HepG2 (cell line): ENCODE measurements around the gene ASTN2. TPM values are rescaled to one million over a fixed set of nuclear protein-coding genes. Genes with fewer than 3 reads are reported as not detected.

Experiments used
- ATAC-seq: fragments of 200-7000 bp; cut with Tn5 transposase; 3 replicates; pipeline ENCODE4 v1.9.1; 2020; ENCODE audit warnings: mild to moderate bottlenecking, moderate library complexity
- BruUV-seq: library from RNA; stranded (reverse); fragments of 400-500 nt; replicated peaks from 2 replicates; lab custom pipeline; 2021; lab: Mats Ljungman, UMichigan
- CTCF ChIA-PET: fragments of 300-600 bp; formaldehyde crosslinking; extraction: SDS; loops from one replicate; lab custom pipeline; 2021; ENCODE audit warnings: low total read pairs, inconsistent platforms, low intra/inter-chr PET ratio; lab: Yijun Ruan, JAX
- POLR2A ChIA-PET: fragments of 350-600 bp; sonication (Branson Sonifier 250); formaldehyde crosslinking; loops from one replicate; lab custom pipeline; 2020; ENCODE audit warnings: antibody characterized with exemption, inconsistent platforms; lab: Yijun Ruan, JAX
- DNase-seq: peaks from one replicate; pipeline ENCODE4 v3.0.0-alpha.2; 2015; ENCODE audit warnings: low spot score
- FAIRE-seq: peaks from 3 replicates; lab custom pipeline; 2011; peaks lifted over from hg19 to GRCh38; lab: Jason Lieb, UNC
- H2AFZ ChIP-seq: one replicate; pipeline ENCODE4 v1.6.1; 2011; ENCODE audit warnings: low read length, inconsistent platforms
- H3K27ac ChIP-seq: fragments of 300-600 bp; 3 replicates; pipeline ENCODE4 v1.8.0; 2011; ENCODE audit warnings: mixed run types, mild to moderate bottlenecking, mixed read lengths, low read length, inconsistent platforms; ENCODE audit not compliant: insufficient read depth; ENCODE audit errors: extremely low read length
- H3K27me3 ChIP-seq, 2 experiments: fragments of 200-600 bp in 1 of 2; 2 replicates in 1 of 2; 3 replicates in 1 of 2; pipeline versions ENCODE4 v1.6.0 to v1.8.0; 2011; ENCODE audit warnings: low read length in 2 of 2, mild to moderate bottlenecking in 2 of 2, moderate library complexity in 2 of 2, inconsistent platforms in 1 of 2; ENCODE audit not compliant: insufficient read depth in 2 of 2, control insufficient read depth in 1 of 2
- H3K36me3 ChIP-seq, 2 experiments: fragments of 200-600 bp in 1 of 2; replicated peaks in 1 of 2; 2 replicates in 1 of 2; 3 replicates in 1 of 2; pipeline versions ENCODE4 v1.5.1 to v1.8.0; 2011; ENCODE audit warnings: low read length in 2 of 2, inconsistent platforms in 1 of 2; ENCODE audit not compliant: insufficient read depth in 2 of 2, control insufficient read depth in 1 of 2
- H3K4me1 ChIP-seq: 2 replicates; pipeline ENCODE4 v1.5.1; 2012; ENCODE audit warnings: low read length, inconsistent platforms; ENCODE audit not compliant: insufficient read depth
- H3K4me2 ChIP-seq: 2 replicates; pipeline ENCODE4 v1.6.0; 2011; ENCODE audit warnings: low read depth, low read length, inconsistent platforms
- H3K4me3 ChIP-seq, 3 experiments: fragments of 200-600 bp in 1 of 3; sonication (generic), shearing (Covaris generic) in 1 of 3; replicated peaks in 1 of 3; 2 replicates each; pipeline ENCODE4 v1.5.1; 2011 to 2016; ENCODE audit warnings: low read length in 3 of 3, inconsistent platforms in 2 of 3, low read depth in 2 of 3, mild to moderate bottlenecking in 2 of 3, control low read depth in 1 of 3, mixed read lengths in 1 of 3; ENCODE audit not compliant: insufficient read depth in 1 of 3
- H3K79me2 ChIP-seq: one replicate; pipeline ENCODE4 v1.6.1; 2011; ENCODE audit warnings: low read length, inconsistent platforms; ENCODE audit not compliant: insufficient read depth
- H3K9ac ChIP-seq: 2 replicates; pipeline ENCODE4 v1.6.0; 2011; ENCODE audit warnings: mild to moderate bottlenecking, low read depth, low read length, inconsistent platforms; ENCODE audit not compliant: insufficient read depth
- H3K9me3 ChIP-seq: 2 replicates; pipeline ENCODE4 v1.5.1; 2012; ENCODE audit warnings: mild to moderate bottlenecking, low read length
- H4K20me1 ChIP-seq: 2 replicates; pipeline ENCODE4 v1.6.0; 2011; ENCODE audit warnings: inconsistent platforms, mild to moderate bottlenecking, low read length, moderate library complexity; ENCODE audit not compliant: insufficient read depth
- MAFF ChIP-seq: IDR thresholded peaks from 2 replicates; pipeline ENCODE4 v1.6.1; 2011; ENCODE audit warnings: low read depth, low read length, improper control_type of control experiment
- RBM22 ChIP-seq: fragments of 200-400 bp; formaldehyde crosslinking; optimal IDR thresholded peaks from 2 replicates; pipeline ENCODE3; 2017; ENCODE audit warnings: mild to moderate bottlenecking, low read length, moderate library complexity
- ZFP90 ChIP-seq: sonication (generic); formaldehyde crosslinking; IDR thresholded peaks from 2 replicates; pipeline ENCODE4 v1.8.0; 2022; ENCODE audit warnings: missing genetic modification reagents, mild to moderate bottlenecking, inconsistent platforms, borderline replicate concordance
- ZNF660 ChIP-seq: sonication (generic); formaldehyde crosslinking; IDR thresholded peaks from 2 replicates; pipeline ENCODE4 v1.5.1; 2020; ENCODE audit warnings: mild to moderate bottlenecking, low read depth, missing genetic modification reagents, borderline replicate concordance
- WGBS: methylation state at CpG from one replicate; pipeline ENCODE4 v1.1.6; 2017; ENCODE audit warnings: low lambda C conversion rate; 5-methylcytosine and 5-hydroxymethylcytosine counted together
- in situ Hi-C: cut with HindIII; loops from 2 replicates; pipeline ENCODE4 v1.10.0; 2017; ENCODE audit warnings: low pct_unique_long_range_greater_than_20kb; ENCODE audit not compliant: extremely low pct_ligation_motif_present
- intact Hi-C: fragments of 100-400 bp; cut with micrococcal nuclease; formaldehyde crosslinking; loops from one replicate; pipeline ENCODE4 v1.10.0; 2022; ENCODE audit not compliant: unreplicated experiment
- polyA plus RNA-seq, 8 experiments: library from polyadenylated mRNA; depleted of rRNA in 3 of 8; stranded (reverse) in 7 of 8; unstranded in 1 of 8; fragments of >200 nt; fragmentation: Illumina TruSeq in 4 of 8; extraction: Trizol in 4 of 8; gene quantifications; 2 replicates each; pipeline versions ENCODE4 v1.2.1 to v1.2.3, GENCODE V29; 2011 to 2016; ENCODE audit warnings: low read depth in 4 of 8, missing spikeins in 1 of 8, mixed read lengths in 1 of 8; ENCODE audit not compliant: insufficient read depth in 1 of 8
- total RNA-seq, 5 experiments: library from RNA; depleted of rRNA; stranded (reverse); fragments of >200 nt; fragmentation: Illumina TruSeq; extraction: Trizol; gene quantifications; 2 replicates each; pipeline ENCODE4 v1.2.3, GENCODE V29; 2016; ENCODE audit warnings: low read depth in 1 of 5
- TF ChIP-seq, protein P1 (sequence below): sonication (generic); formaldehyde crosslinking; IDR thresholded peaks from 2 replicates; pipeline ENCODE4 v1.8.1; 2022; ENCODE audit warnings: low read depth, mild to moderate bottlenecking, missing genetic modification reagents

ASTN2 gene
- total and polyA plus RNA-seq, 2 of the 13 experiments (the other 11 are each of a cell fraction or from before 2014, with no cell fraction given), result 5.2 to 13.5 TPM

DNA sequence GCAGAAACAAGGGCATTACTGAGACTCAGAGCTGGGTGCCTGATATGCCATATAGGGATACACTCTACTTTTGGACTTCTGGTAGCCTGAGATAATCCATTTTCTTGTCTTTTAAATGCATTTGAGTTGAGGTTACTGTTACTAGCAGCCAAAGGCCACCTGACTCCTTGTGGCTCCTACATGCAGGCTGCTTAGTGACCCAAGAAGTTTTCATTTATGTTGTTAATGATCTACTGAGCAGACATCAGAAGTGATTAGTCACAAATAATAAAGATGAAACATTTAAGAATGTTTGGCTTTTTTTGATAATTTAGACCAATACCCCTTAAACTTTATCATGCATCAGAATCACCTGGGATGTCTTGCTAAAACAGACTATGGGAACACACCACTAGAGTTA lies 899.3 kb downstream of the ASTN2 start:
- CTCF ChIA-PET, result no interaction called here
- no peak overlapping the region for H2AFZ ChIP-seq
- H3K4me1 ChIP-seq, result peaks cover 9% of the 10 kb centered on the region
- in situ Hi-C loops, result no loop called here
- no peak for FAIRE-seq
- H3K36me3 ChIP-seq, result no peaks in the 10 kb centered on the region
- no peak overlapping the region for H3K27ac ChIP-seq
- no TSS peak for BruUV-seq
- no peaks in the 10 kb centered on the region for H3K27me3 ChIP-seq
- intact Hi-C loops, result no loop called here
- DNase-seq, result no peak
- H3K4me3 ChIP-seq, result no peak overlapping the region
- no peak overlapping the region for H3K4me2 ChIP-seq
- H3K79me2 ChIP-seq, result no peaks in the 10 kb centered on the region
- TF ChIP-seq MAFF, result no peak
- TF ChIP-seq ZNF660 (CRISPR knock-in tag), result no peak
- TF ChIP-seq, protein P1, sequence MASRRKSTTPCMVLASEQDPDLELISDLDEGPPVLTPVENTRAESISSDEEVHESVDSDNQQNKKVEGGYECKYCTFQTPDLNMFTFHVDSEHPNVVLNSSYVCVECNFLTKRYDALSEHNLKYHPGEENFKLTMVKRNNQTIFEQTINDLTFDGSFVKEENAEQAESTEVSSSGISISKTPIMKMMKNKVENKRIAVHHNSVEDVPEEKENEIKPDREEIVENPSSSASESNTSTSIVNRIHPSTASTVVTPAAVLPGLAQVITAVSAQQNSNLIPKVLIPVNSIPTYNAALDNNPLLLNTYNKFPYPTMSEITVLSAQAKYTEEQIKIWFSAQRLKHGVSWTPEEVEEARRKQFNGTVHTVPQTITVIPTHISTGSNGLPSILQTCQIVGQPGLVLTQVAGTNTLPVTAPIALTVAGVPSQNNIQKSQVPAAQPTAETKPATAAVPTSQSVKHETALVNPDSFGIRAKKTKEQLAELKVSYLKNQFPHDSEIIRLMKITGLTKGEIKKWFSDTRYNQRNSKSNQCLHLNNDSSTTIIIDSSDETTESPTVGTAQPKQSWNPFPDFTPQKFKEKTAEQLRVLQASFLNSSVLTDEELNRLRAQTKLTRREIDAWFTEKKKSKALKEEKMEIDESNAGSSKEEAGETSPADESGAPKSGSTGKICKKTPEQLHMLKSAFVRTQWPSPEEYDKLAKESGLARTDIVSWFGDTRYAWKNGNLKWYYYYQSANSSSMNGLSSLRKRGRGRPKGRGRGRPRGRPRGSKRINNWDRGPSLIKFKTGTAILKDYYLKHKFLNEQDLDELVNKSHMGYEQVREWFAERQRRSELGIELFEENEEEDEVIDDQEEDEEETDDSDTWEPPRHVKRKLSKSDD, result no peak
- TF ChIP-seq, all 625 proteins: peak for 0
- no peak overlapping the region for H3K9ac ChIP-seq
- no peak for ATAC-seq
- POLR2A ChIA-PET, result no interaction called here
- H4K20me1 ChIP-seq, result no peaks in the 10 kb centered on the region
- H3K9me3 ChIP-seq, result peaks cover 4% of the 10 kb centered on the region; the same call in 1 of the 2 replicates

DNA sequence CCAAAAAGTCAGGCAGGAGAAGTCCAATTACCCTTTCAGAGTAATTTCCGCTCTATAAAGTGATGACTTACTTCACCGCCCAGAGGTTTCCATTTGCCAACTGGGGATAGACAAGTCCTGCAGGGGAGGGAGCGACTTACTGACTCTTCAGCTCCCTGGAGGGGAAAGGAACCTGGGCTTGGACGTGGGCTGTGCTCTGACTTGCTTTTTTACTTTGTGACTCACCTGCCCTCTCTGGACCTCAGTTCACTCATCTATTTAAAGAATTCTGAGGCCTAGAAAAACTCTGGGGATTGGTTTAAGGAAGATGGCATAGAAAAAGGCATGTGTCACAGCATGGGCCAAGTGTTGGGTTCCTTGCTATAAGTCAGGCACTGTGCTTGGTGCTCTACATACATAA lies 908.2 kb downstream of the ASTN2 start:
- in situ Hi-C loops (no loop called here), intact Hi-C loops (no loop called here)
- Histone ChIP-seq H2AFZ (no peak overlapping the region), H3K36me3 (no peaks in the 10 kb centered on the region), H4K20me1 (no peaks in the 10 kb centered on the region), H3K4me1 (peaks cover 9% of the 10 kb centered on the region), H3K27ac (no peak overlapping the region), H3K27me3 (no peaks in the 10 kb centered on the region), H3K9ac (no peak overlapping the region), H3K4me2 (no peak overlapping the region), H3K79me2 (no peaks in the 10 kb centered on the region), H3K9me3 (no peaks in the 10 kb centered on the region), H3K4me3 (no peak overlapping the region)
- DNase-seq (no peak), ATAC-seq (no peak), FAIRE-seq (no peak)
- WGBS, result 100% methylated on average over 4 of the region's 4 CpGs
- POLR2A ChIA-PET, result no interaction called here
- CTCF ChIA-PET, result no interaction called here
- no peak for TF ChIP-seq RBM22
- no peak for TF ChIP-seq ZFP90
- BruUV-seq, result no TSS peak
